Left lobe of liver (tissue), 2 donors: Measurements from ENCODE around the gene PRR15. TPM values are rescaled to one million over a fixed set of nuclear protein-coding genes. Genes with fewer than 3 reads are reported as not detected.

ENCODE experiments used
- ATAC-seq: fragments of 200-7000 bp; cut with Tn5 transposase; one replicate; pipeline ENCODE4 v1.9.1; 2020; ENCODE audit warnings: mild to moderate bottlenecking, moderate library complexity
- DNase-seq: peaks from one replicate; pipeline ENCODE4 v3.0.0-alpha.2; 2020; ENCODE audit warnings: low spot score
- total RNA-seq: library from RNA; stranded (reverse); gene quantifications from one replicate; pipeline ENCODE4 v1.2.1, GENCODE V29; 2021
- donor health status: DM: no; HTN: no; CAD: no; lungs with moderate emphysema.
- donor health status: DM: no; HTN: yes; CAD: no.

The PRR15 gene
- total RNA-seq, 1 donor from 2014 or later: not detected

DNA sequence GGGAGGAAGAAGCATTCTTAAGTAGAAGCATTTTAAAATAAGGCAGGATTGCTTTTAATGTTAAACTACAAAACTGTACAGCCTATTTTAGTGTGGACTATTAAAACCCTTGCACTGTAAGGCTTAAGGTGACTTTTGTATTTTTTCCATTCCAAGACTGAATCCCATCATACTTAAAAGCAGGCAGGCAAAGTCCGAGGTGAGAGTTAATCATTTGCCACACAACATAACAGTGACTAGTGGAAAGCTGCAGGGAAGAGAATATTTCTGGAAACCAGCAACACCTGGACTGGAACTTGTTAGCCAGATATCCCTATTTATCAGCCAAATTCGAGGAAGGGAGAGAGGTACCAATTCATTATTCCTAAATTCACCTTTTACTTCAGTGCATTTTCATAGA lies 3.5 kb downstream of the PRR15 start:
- DNase-seq: no peak
- ATAC-seq: peak; percentile 27

DNA sequence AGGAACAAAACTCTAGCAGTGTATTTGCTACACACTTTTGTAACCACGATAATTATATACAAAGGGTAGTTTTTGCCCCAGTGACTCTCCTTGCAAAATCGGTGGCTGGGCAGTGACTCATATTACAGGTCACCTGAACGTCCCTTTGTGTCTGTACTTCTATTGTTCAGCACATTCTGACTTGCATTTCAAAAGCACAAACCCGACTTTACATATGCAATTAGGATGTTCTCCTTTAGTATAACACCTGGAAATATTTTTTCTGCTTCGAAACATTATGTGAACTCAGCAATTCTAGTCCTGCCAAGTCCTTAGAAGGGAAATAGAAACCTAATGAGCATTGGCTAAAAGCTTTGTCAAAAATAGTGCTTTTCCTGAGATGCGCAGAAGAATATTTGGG lies 6.0 kb downstream of the PRR15 start:
- no peak for ATAC-seq
- DNase-seq: no peak

DNA sequence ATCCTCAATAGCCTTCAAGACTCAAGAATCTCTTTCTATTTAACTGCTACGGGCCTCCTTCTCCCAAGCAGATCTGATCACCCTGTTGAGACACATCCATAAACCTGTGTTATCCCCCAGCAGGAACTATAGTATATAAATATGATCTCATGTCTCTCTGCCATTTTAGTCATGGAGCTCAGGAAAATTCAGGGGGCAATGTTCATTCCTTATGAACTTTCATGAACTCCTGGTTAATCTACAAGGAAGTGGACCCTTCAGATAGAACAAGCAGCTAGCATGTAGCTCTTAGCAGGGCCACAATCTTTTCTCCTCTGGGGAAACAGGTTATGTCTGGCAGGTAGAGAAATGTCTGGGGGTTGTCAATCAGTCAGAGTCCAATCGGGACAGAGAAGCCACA lies 8.9 kb downstream of the PRR15 start:
- no peak for ATAC-seq

DNA sequence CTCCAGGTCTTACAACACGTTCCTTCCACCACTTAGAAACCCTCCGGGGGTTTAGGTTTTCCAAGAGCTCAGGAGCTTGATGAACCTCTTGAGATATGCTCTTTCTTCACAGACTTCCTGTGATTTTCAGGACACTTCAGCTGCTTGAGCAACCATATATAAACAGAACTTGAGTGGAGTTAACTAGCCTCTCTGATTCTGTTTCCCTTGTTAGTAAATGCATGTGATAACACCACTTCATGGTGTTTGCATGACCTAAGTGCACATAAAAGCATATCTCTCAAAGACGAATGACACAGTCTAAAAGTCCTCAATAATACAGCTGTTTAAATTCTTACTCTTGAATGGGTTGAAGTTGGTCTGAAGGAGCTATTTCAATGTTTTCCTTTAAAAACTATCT lies 9.9 kb downstream of the PRR15 start:
- DNase-seq (no peak), ATAC-seq (no peak)

More for the DNA sequence above, 8.9 kb downstream of the PRR15 start:
- DNase-seq: no peak

DNA sequence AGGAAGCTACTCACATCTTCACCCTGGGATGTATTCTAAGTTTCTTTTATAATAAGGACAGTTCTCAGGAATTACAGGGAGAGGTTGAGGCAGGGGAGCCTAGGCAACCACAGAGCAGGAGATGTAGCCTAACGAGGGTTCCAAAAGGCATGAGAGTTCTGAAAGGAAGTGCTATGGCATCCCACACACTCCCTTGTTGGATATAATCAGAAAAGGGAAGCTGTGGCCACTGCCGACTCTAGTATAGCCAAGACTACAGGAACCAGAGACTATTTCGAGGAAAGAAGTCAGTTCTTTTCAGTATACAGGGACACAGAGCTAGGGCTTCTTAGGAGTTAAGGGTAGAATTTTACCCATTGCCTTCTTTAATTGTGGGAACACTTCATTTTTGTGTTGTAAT lies 11.0 kb downstream of the PRR15 start:
- DNase-seq (no peak), ATAC-seq (no peak)

DNA sequence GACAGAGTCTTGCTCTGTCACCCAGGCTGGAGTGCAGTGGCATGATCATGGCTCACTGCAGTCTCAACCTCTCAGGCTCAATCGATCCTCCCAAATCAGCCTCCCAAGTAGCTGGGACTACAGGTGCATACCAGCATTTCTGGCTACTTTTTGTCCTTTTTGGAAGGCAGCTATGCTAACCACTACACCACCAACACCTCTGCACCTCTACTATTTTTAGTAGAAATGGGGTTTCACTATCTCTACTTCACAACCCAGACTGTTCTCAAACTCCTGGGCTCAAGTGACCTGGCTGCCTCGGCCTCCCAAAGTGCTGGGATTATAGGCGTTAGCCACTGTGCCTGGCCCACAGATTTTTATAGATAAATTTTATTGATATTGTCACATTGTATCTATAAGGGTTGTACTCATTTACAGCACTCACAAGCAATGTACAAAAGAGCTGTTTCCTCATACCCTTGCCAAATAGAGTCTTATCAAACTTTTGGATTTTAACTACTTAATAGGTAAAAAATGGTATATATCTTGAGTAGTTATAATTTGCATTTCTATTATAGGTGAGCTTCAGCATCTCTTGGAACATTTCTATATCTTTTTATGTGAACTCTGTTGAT lies 23.7 kb downstream of the PRR15 start:
- no peak for DNase-seq
- no peak for ATAC-seq

DNA sequence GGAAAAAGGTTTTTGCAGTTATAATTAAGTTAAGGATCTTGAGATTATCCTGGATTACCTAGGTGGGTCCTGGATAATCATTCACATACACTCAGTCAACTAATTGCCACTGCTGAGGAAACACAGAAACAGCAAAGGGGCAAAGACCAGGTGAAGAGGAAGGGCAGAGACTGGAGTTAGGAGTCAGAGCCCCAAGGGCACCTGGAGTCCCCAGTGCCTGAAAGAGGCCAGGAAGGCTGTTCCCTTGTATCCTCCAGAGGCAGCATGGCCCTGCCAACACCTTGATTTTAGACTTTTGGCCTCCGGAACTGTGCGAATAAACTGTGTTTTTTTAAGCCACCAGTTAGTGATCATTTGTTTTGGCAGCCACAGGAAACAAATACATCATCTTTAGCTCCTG lies 24.6 kb downstream of the PRR15 start:
- ATAC-seq (no peak), DNase-seq (no peak)

- ATAC-seq (peak; percentile 88), DNase-seq (no peak)
These were observed 25.5 kb downstream of the PRR15 start for GRCh38 chr7:29588900-29589696.

GRCh38 chr7:29592866-29593265 lies 29.2 kb downstream of the PRR15 start:
- ATAC-seq: no peak

DNA sequence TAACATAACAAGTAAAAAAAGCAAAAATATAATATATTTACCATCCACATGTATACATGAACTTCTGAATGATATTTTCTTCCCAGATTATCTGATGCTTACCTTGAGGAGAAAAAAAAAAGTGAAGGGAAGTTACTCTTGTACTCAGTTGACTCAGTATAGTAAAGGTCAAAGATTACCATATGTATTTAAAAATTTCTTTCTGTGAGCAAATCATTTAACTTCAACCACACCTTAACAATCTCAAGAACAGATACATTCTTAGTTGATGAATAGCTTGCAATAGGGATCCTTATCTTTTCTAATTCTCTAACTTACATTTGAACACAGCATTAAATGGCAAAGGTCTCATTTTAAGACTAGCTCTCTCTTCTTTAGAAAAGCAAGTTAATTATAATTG lies 29.8 kb downstream of the PRR15 start:
- no peak for ATAC-seq
- DNase-seq: no peak

More at GRCh38 chr7:29592866-29593265, 29.2 kb downstream of the PRR15 start:
- no peak for DNase-seq

GRCh38 chr7:29596593-29597178 lies 33.1 kb downstream of the PRR15 start:
- DNase-seq (no peak), ATAC-seq (no peak)

- ATAC-seq: no peak
These were observed 33.6 kb downstream of the PRR15 start for GRCh38 chr7:29597266-29597665.

GRCh38 chr7:29598137-29598536 lies 34.5 kb downstream of the PRR15 start:
- ATAC-seq (no peak), DNase-seq (no peak)

More at GRCh38 chr7:29597266-29597665, 33.6 kb downstream of the PRR15 start:
- DNase-seq: no peak

GRCh38 chr7:29598613-29599012 lies 35.0 kb downstream of the PRR15 start:
- ATAC-seq: no peak
- DNase-seq: no peak

- ATAC-seq (no peak), DNase-seq (no peak)
These were observed 35.4 kb downstream of the PRR15 start for GRCh38 chr7:29599026-29599425.

GRCh38 chr7:29600661-29601060 lies 37.0 kb downstream of the PRR15 start:
- DNase-seq: no peak

GRCh38 chr7:29604052-29604451 lies 40.4 kb downstream of the PRR15 start:
- ATAC-seq: no peak
- DNase-seq: no peak

More at GRCh38 chr7:29600661-29601060, 37.0 kb downstream of the PRR15 start:
- ATAC-seq: no peak

DNA sequence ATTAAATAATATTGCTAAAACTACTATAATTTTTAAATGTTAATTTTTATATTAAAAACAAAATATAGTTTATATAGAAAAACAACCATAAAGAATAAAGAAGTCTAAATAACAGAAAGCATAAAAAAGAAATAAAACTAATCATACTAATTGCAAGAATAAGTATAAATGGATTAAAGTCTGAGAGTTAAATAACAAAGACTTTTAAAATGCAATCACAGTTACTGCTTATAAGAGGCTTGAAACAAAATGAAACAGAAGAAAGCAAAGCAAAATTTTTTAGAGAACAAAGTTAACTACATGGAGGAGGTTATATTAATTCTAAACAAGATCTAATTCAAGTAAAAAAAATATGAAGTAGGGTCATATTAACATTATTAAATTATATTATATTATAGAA lies 41.1 kb downstream of the PRR15 start:
- no peak for ATAC-seq
- DNase-seq: no peak

- ATAC-seq: no peak
These were observed 42.0 kb downstream of the PRR15 start for GRCh38 chr7:29605671-29606070.

GRCh38 chr7:29606287-29606721 lies 42.7 kb downstream of the PRR15 start:
- ATAC-seq: peak; percentile 51
- DNase-seq: no peak

More at GRCh38 chr7:29605671-29606070, 42.0 kb downstream of the PRR15 start:
- no peak for DNase-seq

DNA sequence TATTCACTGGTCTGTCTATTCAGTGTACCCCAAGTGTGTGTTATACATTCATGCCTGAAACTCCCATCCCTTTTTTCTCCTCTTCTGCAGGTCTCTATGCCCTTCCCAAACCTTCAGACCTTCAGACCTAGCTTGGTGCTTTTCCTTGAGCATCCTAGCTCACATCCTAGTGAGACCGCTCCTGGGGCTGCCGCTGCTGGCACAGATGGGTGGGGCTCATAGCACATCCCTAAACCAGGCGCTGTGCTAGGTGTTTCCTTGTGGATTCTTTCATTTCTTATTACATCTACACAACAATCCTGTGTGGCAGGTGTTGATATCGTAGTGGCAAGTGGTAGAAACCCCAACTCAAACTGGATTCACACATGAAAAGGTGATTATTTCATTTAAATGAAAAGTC lies 43.2 kb downstream of the PRR15 start:
- ATAC-seq: no peak
- no peak for DNase-seq

- no peak for ATAC-seq
- no peak for DNase-seq
These were observed 43.6 kb downstream of the PRR15 start for GRCh38 chr7:29607259-29607658.
